Measurements from ENCODE around the gene PDE4B. TPM values are rescaled to one million over a fixed set of nuclear protein-coding genes. Genes with fewer than 3 reads are reported as not detected.

The PDE4B gene
- total RNA-seq, 4 donors from 2014 or later: 5.5 to 13.6 (median 9.3) TPM

GRCh38 chr1:65826782-65827181 lies 34.1 kb downstream of the PDE4B start:
- WGBS, 2 donors: 68 to 76% methylated on average over 3 of the region's 3 CpGs

GRCh38 chr1:65827346-65827745 lies 34.7 kb downstream of the PDE4B start:
- no peak for DNase-seq (ENCODE audit: low spot score in 2 of 2)
- no peak for TF ChIP-seq CTCF (IDR thresholded peaks at IDR 0.05)
- TF ChIP-seq POLR2A (IDR thresholded peaks at IDR 0.05): no peak
- 87 to 91% methylated on average over 1 of the region's 1 CpG for WGBS, 2 donors
- no peak overlapping the region for H3K4me3 ChIP-seq (ENCODE audit: low read depth, poor library complexity, severe bottlenecking)
- intact Hi-C loops (cut with DNase I; ENCODE audit: low total_unique reads): no loop called here

More at GRCh38 chr1:65826782-65827181, 34.1 kb downstream of the PDE4B start:
- no peak for DNase-seq (ENCODE audit: low spot score in 2 of 2)
- intact Hi-C loops (cut with DNase I; ENCODE audit: low total_unique reads): no loop called here
- no peak overlapping the region for H3K4me3 ChIP-seq (ENCODE audit: low read depth, poor library complexity, severe bottlenecking)
- no peak for TF ChIP-seq CTCF (IDR thresholded peaks at IDR 0.05)
- TF ChIP-seq POLR2A (IDR thresholded peaks at IDR 0.05): no peak

- WGBS, 2 donors: 90 to 93% methylated on average over 1 of the region's 1 CpG
- no peak overlapping the region for H3K4me3 ChIP-seq (ENCODE audit: low read depth, poor library complexity, severe bottlenecking)
- intact Hi-C loops (cut with DNase I; ENCODE audit: low total_unique reads): no loop called here
- TF ChIP-seq CTCF (IDR thresholded peaks at IDR 0.05) (no peak), POLR2A (IDR thresholded peaks at IDR 0.05) (no peak)
- DNase-seq (ENCODE audit: low spot score in 2 of 2): no peak
Measured at GRCh38 chr1:65830306-65830705, 37.6 kb downstream of the PDE4B start.

- no peak for TF ChIP-seq CTCF (IDR thresholded peaks at IDR 0.05)
- no peak for TF ChIP-seq POLR2A (IDR thresholded peaks at IDR 0.05)
- DNase-seq (ENCODE audit: low spot score in 2 of 2): no peak
- intact Hi-C loops (cut with DNase I; ENCODE audit: low total_unique reads): no loop called here
- no peak overlapping the region for H3K4me3 ChIP-seq (ENCODE audit: low read depth, poor library complexity, severe bottlenecking)
- 44 to 51% methylated on average over 3 of the region's 3 CpGs for WGBS, 2 donors
Measured at GRCh38 chr1:65832296-65832695, 39.6 kb downstream of the PDE4B start.

GRCh38 chr1:65836686-65837085 lies 44.0 kb downstream of the PDE4B start:
- intact Hi-C loops (cut with DNase I; ENCODE audit: low total_unique reads): no loop called here
- WGBS, 2 donors: 74 to 79% methylated on average over 3 of the region's 3 CpGs
- no peak for DNase-seq (ENCODE audit: low spot score in 2 of 2)
- TF ChIP-seq CTCF (IDR thresholded peaks at IDR 0.05) (no peak), POLR2A (IDR thresholded peaks at IDR 0.05) (no peak)
- no peak overlapping the region for H3K4me3 ChIP-seq (ENCODE audit: low read depth, poor library complexity, severe bottlenecking)

- TF ChIP-seq CTCF (IDR thresholded peaks at IDR 0.05) (no peak), POLR2A (IDR thresholded peaks at IDR 0.05) (no peak)
- DNase-seq (ENCODE audit: low spot score in 2 of 2): no peak
- WGBS, 2 donors: 89 to 95% methylated on average over 7 of the region's 7 CpGs
- intact Hi-C loops (cut with DNase I; ENCODE audit: low total_unique reads): no loop called here
- no peak overlapping the region for H3K4me3 ChIP-seq (ENCODE audit: low read depth, poor library complexity, severe bottlenecking)
Measured at GRCh38 chr1:65840683-65841082, 48.0 kb downstream of the PDE4B start.

Data from lower leg skin (tissue), 4 donors.